Keratinocyte (primary cell): ENCODE measurements around the gene GRIPAP1. TPM values are rescaled to one million over a fixed set of nuclear protein-coding genes. Genes with fewer than 3 reads are reported as not detected.
A peak's percentile ranks its signal among the peaks of the same experiment; 100 is the strongest.

Experiments used
- DNase-seq: peaks from one replicate; pipeline ENCODE4 v3.0.0-alpha.2; 2011; ENCODE audit warnings: low read depth, missing footprints, low spot score
- FAIRE-seq: peaks from 2 replicates; lab custom pipeline; 2011; peaks lifted over from hg19 to GRCh38; lab: Jason Lieb, UNC
- H2AFZ ChIP-seq: 2 replicates; pipeline ENCODE4 v1.6.0; 2012; ENCODE audit warnings: low read length, control low read depth, inconsistent platforms; ENCODE audit not compliant: control insufficient read depth
- H3K27ac ChIP-seq: 2 replicates; pipeline ENCODE4 v1.5.1; 2011; ENCODE audit warnings: low read length; ENCODE audit not compliant: control insufficient read depth, insufficient read depth
- H3K27me3 ChIP-seq: 3 replicates; pipeline ENCODE4 v1.6.0; 2011; ENCODE audit warnings: low read length; ENCODE audit not compliant: control insufficient read depth, insufficient read depth; ENCODE audit errors: extremely low read depth
- H3K36me3 ChIP-seq, 2 experiments: 2 replicates in 1 of 2; 3 replicates in 1 of 2; pipeline ENCODE4 v1.5.1; 2011; ENCODE audit warnings: low read length in 2 of 2, mild to moderate bottlenecking in 1 of 2; ENCODE audit not compliant: control insufficient read depth in 2 of 2, insufficient read depth in 2 of 2; ENCODE audit errors: extremely low read depth in 1 of 2
- H3K4me1 ChIP-seq: 3 replicates; pipeline ENCODE4 v1.5.1; 2011; ENCODE audit warnings: low read length; ENCODE audit not compliant: control insufficient read depth, insufficient read depth; ENCODE audit errors: extremely low read depth
- H3K4me2 ChIP-seq: 3 replicates; pipeline ENCODE4 v1.6.0; 2011; ENCODE audit warnings: low read depth, low read length; ENCODE audit not compliant: control insufficient read depth, insufficient read depth; ENCODE audit errors: extremely low read depth
- H3K4me3 ChIP-seq, 3 experiments: fragments of 200-600 bp in 1 of 3; sonication (generic) in 1 of 3; 2 replicates in 2 of 3; 3 replicates in 1 of 3; pipeline ENCODE4 v1.5.1; 2011 to 2016; ENCODE audit warnings: low read length in 3 of 3, mild to moderate bottlenecking in 3 of 3, control low read depth in 2 of 3, inconsistent platforms in 1 of 3, low read depth in 1 of 3, mixed read lengths in 1 of 3, mixed run types in 1 of 3, moderate library complexity in 1 of 3; ENCODE audit not compliant: control insufficient read depth in 2 of 3, insufficient read depth in 2 of 3; ENCODE audit errors: extremely low read depth in 1 of 3
- H3K79me2 ChIP-seq: 2 replicates; pipeline ENCODE4 v1.6.0; 2012; ENCODE audit warnings: low read length; ENCODE audit not compliant: control insufficient read depth, insufficient read depth
- H3K9ac ChIP-seq: 3 replicates; pipeline ENCODE4 v1.6.0; 2011; ENCODE audit warnings: low read length; ENCODE audit not compliant: control insufficient read depth, insufficient read depth; ENCODE audit errors: extremely low read depth
- H3K9me1 ChIP-seq: 3 replicates; pipeline ENCODE4 v1.6.0; 2011; ENCODE audit warnings: low read length; ENCODE audit not compliant: control insufficient read depth, insufficient read depth; ENCODE audit errors: extremely low read depth
- H3K9me3 ChIP-seq: 2 replicates; pipeline ENCODE4 v1.5.1; 2012; ENCODE audit warnings: low read depth, low read length; ENCODE audit not compliant: control insufficient read depth
- H4K20me1 ChIP-seq: 3 replicates; pipeline ENCODE4 v1.6.0; 2011; ENCODE audit warnings: low read length; ENCODE audit not compliant: control insufficient read depth, insufficient read depth; ENCODE audit errors: extremely low read depth
- EZH2 ChIP-seq: IDR thresholded peaks from one replicate; pipeline ENCODE4 v1.6.1; 2012; ENCODE audit warnings: inconsistent platforms, mild to moderate bottlenecking, low read length, moderate library complexity
- dilution Hi-C: fragments of 300-500 bp; cut with MboI; formaldehyde crosslinking; loops from one replicate; pipeline ENCODE4 v1.7.0; 2020; ENCODE audit warnings: low sequenced_read_pairs; ENCODE audit not compliant: extremely low pct_ligation_motif_present
- polyA minus RNA-seq, 3 experiments: library from RNA; depleted of rRNA, polyadenylated mRNA; stranded (reverse); fragments of >200 nt; gene quantifications; 1 replicate in 1 of 3; 2 replicates in 1 of 3; 3 replicates in 1 of 3; pipeline ENCODE4 v1.2.3, GENCODE V29; 2011
- polyA plus RNA-seq, 5 experiments: library from polyadenylated mRNA; depleted of rRNA in 3 of 5; stranded (reverse) in 3 of 5; stranded (forward) in 1 of 5; unstranded in 1 of 5; fragments of >200 nt; gene quantifications; 1 replicate in 1 of 5; 2 replicates in 3 of 5; 3 replicates in 1 of 5; pipeline versions ENCODE4 v1.2.1 to v1.2.3, GENCODE V29; 2011 to 2012; ENCODE audit warnings: missing spikeins in 2 of 5, low read depth in 1 of 5, low replicate concordance in 1 of 5
- TF ChIP-seq, protein P1 (sequence below), 3 experiments: IDR thresholded peaks in 1 of 3; conservative IDR thresholded peaks in 1 of 3; optimal IDR thresholded peaks in 1 of 3; 2 replicates in 2 of 3; 3 replicates in 1 of 3; pipeline versions ENCODE3 to v1.5.1; 2011; ENCODE audit warnings: low read length in 3 of 3, mild to moderate bottlenecking in 3 of 3, moderate library complexity in 2 of 3, control low read depth in 1 of 3, inconsistent platforms in 1 of 3; ENCODE audit not compliant: insufficient read depth in 2 of 3; ENCODE audit errors: extremely low read depth in 1 of 3

The GRIPAP1 gene, protein sequence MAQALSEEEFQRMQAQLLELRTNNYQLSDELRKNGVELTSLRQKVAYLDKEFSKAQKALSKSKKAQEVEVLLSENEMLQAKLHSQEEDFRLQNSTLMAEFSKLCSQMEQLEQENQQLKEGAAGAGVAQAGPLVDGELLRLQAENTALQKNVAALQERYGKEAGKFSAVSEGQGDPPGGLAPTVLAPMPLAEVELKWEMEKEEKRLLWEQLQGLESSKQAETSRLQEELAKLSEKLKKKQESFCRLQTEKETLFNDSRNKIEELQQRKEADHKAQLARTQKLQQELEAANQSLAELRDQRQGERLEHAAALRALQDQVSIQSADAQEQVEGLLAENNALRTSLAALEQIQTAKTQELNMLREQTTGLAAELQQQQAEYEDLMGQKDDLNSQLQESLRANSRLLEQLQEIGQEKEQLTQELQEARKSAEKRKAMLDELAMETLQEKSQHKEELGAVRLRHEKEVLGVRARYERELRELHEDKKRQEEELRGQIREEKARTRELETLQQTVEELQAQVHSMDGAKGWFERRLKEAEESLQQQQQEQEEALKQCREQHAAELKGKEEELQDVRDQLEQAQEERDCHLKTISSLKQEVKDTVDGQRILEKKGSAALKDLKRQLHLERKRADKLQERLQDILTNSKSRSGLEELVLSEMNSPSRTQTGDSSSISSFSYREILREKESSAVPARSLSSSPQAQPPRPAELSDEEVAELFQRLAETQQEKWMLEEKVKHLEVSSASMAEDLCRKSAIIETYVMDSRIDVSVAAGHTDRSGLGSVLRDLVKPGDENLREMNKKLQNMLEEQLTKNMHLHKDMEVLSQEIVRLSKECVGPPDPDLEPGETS
- polyA plus RNA-seq (20.2 to 23.0 TPM (median 20.9 TPM) in 3 replicates), polyA minus RNA-seq (7.2 to 19.0 TPM (median 10.7 TPM) in 3 replicates)
- polyA plus RNA-seq (2011; ENCODE audit: low read depth): 29.3 TPM
- polyA plus RNA-seq (2011; cell fraction: cytosol; rRNA removed): 10.4 and 12.9 TPM in 2 replicates
- polyA plus RNA-seq (2011; cell fraction: nucleus; rRNA removed): 68.9 and 70.8 TPM in 2 replicates
- 17.3 and 17.5 TPM in 2 replicates for polyA plus RNA-seq (2012; ENCODE audit: low replicate concordance)
- 9.2 TPM for polyA minus RNA-seq (2011; cell fraction: cytosol; rRNA and poly(A)+ RNA removed)
- 9.0 and 16.7 TPM in 2 replicates for polyA minus RNA-seq (2011; cell fraction: nucleus; rRNA and poly(A)+ RNA removed)

DNA sequence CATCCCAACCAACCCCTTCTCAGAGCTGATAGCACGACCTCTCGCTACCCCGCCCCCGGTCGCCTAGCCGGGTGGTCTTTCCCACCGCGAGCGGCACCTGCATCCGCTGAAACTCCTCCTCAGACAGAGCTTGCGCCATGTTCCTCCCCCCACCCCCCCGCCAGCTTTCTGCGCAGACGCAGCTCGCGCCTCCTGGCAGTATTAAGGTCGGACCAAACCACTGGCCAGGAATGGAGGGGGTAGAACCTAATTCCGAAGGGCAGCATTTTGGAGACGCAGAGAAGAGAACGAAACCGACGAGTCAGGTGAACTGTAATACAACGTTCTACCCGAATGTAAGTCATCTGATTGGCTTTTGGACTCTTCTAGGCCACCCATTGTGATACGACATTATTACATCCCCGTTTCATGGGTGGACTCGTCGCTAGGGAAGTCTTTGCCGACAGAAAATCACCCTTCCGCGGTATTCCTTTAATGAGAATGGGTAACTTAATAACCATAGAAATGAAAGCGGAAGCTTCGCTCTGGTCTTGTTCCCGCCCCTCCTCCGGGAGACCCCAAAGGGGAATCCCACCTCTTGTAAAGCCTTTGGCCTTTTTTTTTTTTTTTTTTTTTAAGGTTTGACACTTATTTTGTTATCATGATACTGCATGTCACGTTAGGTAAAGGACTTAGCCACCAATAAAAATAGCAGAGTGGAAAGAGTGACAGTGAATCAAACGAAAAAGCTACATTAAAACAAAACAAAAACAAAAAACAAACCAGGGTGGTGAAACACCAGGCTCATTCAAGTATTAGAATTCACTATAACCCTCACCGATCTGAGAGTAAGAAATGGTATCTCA is at the start of gene GRIPAP1:
TSS of gene GRIPAP1 (minus strand) at position 174 of the 845 bp plus-strand sequence. CDS start at position 139, 35 bp downstream.
- H3K4me2 ChIP-seq: peak within 1 kb of the TSS; percentile 80
- peaks cover 7 to 10% of the 10 kb centered on the region in 2 experiments for H3K36me3 ChIP-seq
- H3K9ac ChIP-seq: peak within 1 kb of the TSS; percentile 91
- peaks cover 8% of the 10 kb centered on the region for H3K79me2 ChIP-seq
- TF ChIP-seq, protein P1, sequence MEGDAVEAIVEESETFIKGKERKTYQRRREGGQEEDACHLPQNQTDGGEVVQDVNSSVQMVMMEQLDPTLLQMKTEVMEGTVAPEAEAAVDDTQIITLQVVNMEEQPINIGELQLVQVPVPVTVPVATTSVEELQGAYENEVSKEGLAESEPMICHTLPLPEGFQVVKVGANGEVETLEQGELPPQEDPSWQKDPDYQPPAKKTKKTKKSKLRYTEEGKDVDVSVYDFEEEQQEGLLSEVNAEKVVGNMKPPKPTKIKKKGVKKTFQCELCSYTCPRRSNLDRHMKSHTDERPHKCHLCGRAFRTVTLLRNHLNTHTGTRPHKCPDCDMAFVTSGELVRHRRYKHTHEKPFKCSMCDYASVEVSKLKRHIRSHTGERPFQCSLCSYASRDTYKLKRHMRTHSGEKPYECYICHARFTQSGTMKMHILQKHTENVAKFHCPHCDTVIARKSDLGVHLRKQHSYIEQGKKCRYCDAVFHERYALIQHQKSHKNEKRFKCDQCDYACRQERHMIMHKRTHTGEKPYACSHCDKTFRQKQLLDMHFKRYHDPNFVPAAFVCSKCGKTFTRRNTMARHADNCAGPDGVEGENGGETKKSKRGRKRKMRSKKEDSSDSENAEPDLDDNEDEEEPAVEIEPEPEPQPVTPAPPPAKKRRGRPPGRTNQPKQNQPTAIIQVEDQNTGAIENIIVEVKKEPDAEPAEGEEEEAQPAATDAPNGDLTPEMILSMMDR (optimal IDR thresholded peaks at IDR 0.05 in 1 of 3, IDR thresholded peaks at IDR 0.05 in 1 of 3, conservative IDR thresholded peaks at IDR 0.05 in 1 of 3; ENCODE audit: extremely low read depth in 1 of 3, insufficient read depth in 2 of 3, low read length in 3 of 3): no peak
- no peak for TF ChIP-seq EZH2
- no peaks in the 10 kb centered on the region for H3K9me1 ChIP-seq
- peak within 1 kb of the TSS; percentile 98 for H3K27ac ChIP-seq
- dilution Hi-C loops: no loop called here
- H4K20me1 ChIP-seq: no peaks in the 10 kb centered on the region
- peak; percentile 34 for FAIRE-seq
- DNase-seq: peak; percentile 55
- peaks cover 6% of the 10 kb centered on the region for H3K4me1 ChIP-seq
- H2AFZ ChIP-seq: peak within 1 kb of the TSS; percentile 97
- no peaks in the 10 kb centered on the region for H3K9me3 ChIP-seq
- no peaks in the 10 kb centered on the region for H3K27me3 ChIP-seq
- H3K4me3 ChIP-seq: peak within 1 kb of the TSS; percentile 61 to 77 (median 70)

DNA sequence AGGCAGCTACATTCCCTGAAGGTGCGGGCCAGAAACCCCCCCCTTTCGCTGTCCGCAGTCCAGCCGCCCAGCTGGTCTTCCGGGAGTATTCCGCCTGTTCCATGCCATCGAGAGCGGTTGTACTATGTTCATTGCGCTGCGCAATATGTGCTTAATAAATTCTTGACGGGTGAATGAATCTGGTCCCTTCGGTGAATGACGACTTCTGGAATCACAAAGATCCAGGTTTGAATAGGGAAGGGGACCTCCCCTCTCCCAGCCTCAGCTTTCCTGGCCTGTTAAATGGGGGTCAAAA is 41.9 kb upstream of the GRIPAP1 start:
- H3K9ac ChIP-seq: peak overlapping the region; percentile 60
- H3K36me3 ChIP-seq: peaks cover 2 to 12% of the 10 kb centered on the region in 2 experiments
- H3K27ac ChIP-seq: peak overlapping the region; percentile 60
- FAIRE-seq (no peak), DNase-seq (no peak)
- no peaks in the 10 kb centered on the region for H3K9me1 ChIP-seq
- H3K9me3 ChIP-seq: no peaks in the 10 kb centered on the region
- TF ChIP-seq EZH2: no peak
- peak overlapping the region; percentile 21 to 49 (median 48) for H3K4me3 ChIP-seq
- peaks cover 18% of the 10 kb centered on the region for H3K79me2 ChIP-seq
- H3K4me1 ChIP-seq: peaks cover 20% of the 10 kb centered on the region
- H2AFZ ChIP-seq: peak overlapping the region; percentile 83
- no peaks in the 10 kb centered on the region for H3K27me3 ChIP-seq
- dilution Hi-C loops: no loop called here
- H3K4me2 ChIP-seq: peak overlapping the region; percentile 75
- H4K20me1 ChIP-seq: no peaks in the 10 kb centered on the region
